Nephron (organoid): ENCODE results near the gene FOSL2.

Experiments
- H3K27ac Mint-ChIP-seq, 3 experiments: 2 replicates each; pipeline ENCODE4 v1.8.0; 2020; ENCODE audit warnings: mixed read lengths in 3 of 3, mild to moderate bottlenecking in 2 of 3, moderate library complexity in 1 of 3
- H3K27me3 Mint-ChIP-seq: 2 replicates; pipeline ENCODE4 v1.8.0; 2021; ENCODE audit warnings: low read depth, mild to moderate bottlenecking, moderate library complexity, mixed read lengths
- H3K36me3 Mint-ChIP-seq: 2 replicates; pipeline ENCODE4 v1.8.0; 2020; ENCODE audit warnings: low read depth, mixed read lengths
- H3K4me1 Mint-ChIP-seq: 2 replicates; pipeline ENCODE4 v1.8.0; 2020; ENCODE audit warnings: mixed read lengths
- H3K4me3 Mint-ChIP-seq, 3 experiments: 2 replicates each; pipeline ENCODE4 v1.8.0; 2020; ENCODE audit warnings: mild to moderate bottlenecking in 3 of 3, mixed read lengths in 3 of 3, moderate library complexity in 2 of 3
- H3K9me3 Mint-ChIP-seq: 2 replicates; pipeline ENCODE4 v1.8.0; 2020; ENCODE audit warnings: mixed read lengths
- CTCF ChIP-seq, 3 experiments: fragments of 200-600 bp; sonication (generic); IDR thresholded peaks; one replicate each; pipeline ENCODE4 v1.5.0; 2021; ENCODE audit warnings: antibody characterized with exemption in 3 of 3; ENCODE audit not compliant: unreplicated experiment in 3 of 3

Gene FOSL2

GRCh38 chr2:28392297-28393113 lies at the start of gene FOSL2:
Gene FOSL2 (plus strand): TSS chr2:28392858. CDS start chr2:28393721, 863 bp downstream.
- Mint-ChIP-seq H3K27me3 (peaks cover 4% of the 10 kb centered on the region), H3K9me3 (no peaks in the 10 kb centered on the region), H3K36me3 (no peaks in the 10 kb centered on the region), H3K4me3 (peak within 1 kb of the TSS; percentile 90 to 95 (median 91)), H3K27ac (peak within 1 kb of the TSS; percentile 96 to 98 (median 96)), H3K4me1 (peaks cover 17% of the 10 kb centered on the region)
- TF ChIP-seq CTCF (IDR thresholded peaks at IDR 0.05; ENCODE audit: unreplicated experiment in 3 of 3): peak in 1 of 3 experiments; percentile 15

- peak overlapping the region; percentile 26 to 91 (median 87) for H3K27ac Mint-ChIP-seq
- no peak overlapping the region for H3K4me3 Mint-ChIP-seq
- no peak for TF ChIP-seq CTCF (IDR thresholded peaks at IDR 0.05; ENCODE audit: unreplicated experiment in 3 of 3)
- no peaks in the 10 kb centered on the region for H3K36me3 Mint-ChIP-seq
- peaks cover 73% of the 10 kb centered on the region for H3K4me1 Mint-ChIP-seq
- H3K9me3 Mint-ChIP-seq: no peaks in the 10 kb centered on the region
- no peaks in the 10 kb centered on the region for H3K27me3 Mint-ChIP-seq
Measured at GRCh38 chr2:28343184-28343942, 49.3 kb upstream of the FOSL2 start.

- Mint-ChIP-seq H3K9me3 (no peaks in the 10 kb centered on the region), H3K4me3 (no peak overlapping the region), H3K27me3 (no peaks in the 10 kb centered on the region), H3K27ac (peak overlapping the region; percentile 42 to 91 (median 87)), H3K4me1 (peaks cover 68% of the 10 kb centered on the region), H3K36me3 (no peaks in the 10 kb centered on the region)
- TF ChIP-seq CTCF (IDR thresholded peaks at IDR 0.05; ENCODE audit: unreplicated experiment in 3 of 3): no peak
Measured at GRCh38 chr2:28343971-28344715, 48.5 kb upstream of the FOSL2 start.

GRCh38 chr2:28344756-28345373 lies 47.8 kb upstream of the FOSL2 start:
- Mint-ChIP-seq H3K4me1 (peaks cover 67% of the 10 kb centered on the region), H3K27ac (peak overlapping the region in 2 of 3 experiments; percentile 42 to 91), H3K36me3 (no peaks in the 10 kb centered on the region), H3K27me3 (no peaks in the 10 kb centered on the region), H3K9me3 (no peaks in the 10 kb centered on the region), H3K4me3 (no peak overlapping the region)
- TF ChIP-seq CTCF (IDR thresholded peaks at IDR 0.05; ENCODE audit: unreplicated experiment in 3 of 3): no peak

- H3K27ac Mint-ChIP-seq: peak overlapping the region; percentile 50 to 82 (median 76)
- H3K4me3 Mint-ChIP-seq: peak overlapping the region in 2 of 3 experiments; percentile 7 to 17
- H3K4me1 Mint-ChIP-seq: peaks cover 67% of the 10 kb centered on the region
- no peak for TF ChIP-seq CTCF (IDR thresholded peaks at IDR 0.05; ENCODE audit: unreplicated experiment in 3 of 3)
- H3K27me3 Mint-ChIP-seq: no peaks in the 10 kb centered on the region
- H3K36me3 Mint-ChIP-seq: no peaks in the 10 kb centered on the region
- no peaks in the 10 kb centered on the region for H3K9me3 Mint-ChIP-seq
Measured at GRCh38 chr2:28345619-28346018, 47.0 kb upstream of the FOSL2 start.
